Muscle layer of colon (tissue), 2 donors: ENCODE results near the gene DIRAS1.

Experiments
- H3K27ac ChIP-seq: one replicate; pipeline ENCODE4 v1.7.0; 2013; ENCODE audit warnings: low read depth, mild to moderate bottlenecking, low read length, moderate library complexity
- H3K27me3 ChIP-seq, 2 donors: one replicate each; pipeline ENCODE4 v1.7.0; 2013; ENCODE audit warnings: low read length in 2 of 2, mild to moderate bottlenecking in 2 of 2; ENCODE audit not compliant: insufficient read depth in 2 of 2, control insufficient read depth in 1 of 2
- H3K36me3 ChIP-seq: one replicate; pipeline ENCODE4 v1.7.0; 2013; ENCODE audit warnings: mild to moderate bottlenecking, low read length; ENCODE audit not compliant: insufficient read depth
- H3K4me1 ChIP-seq: one replicate; pipeline ENCODE4 v1.7.0; 2013; ENCODE audit warnings: mild to moderate bottlenecking, low read length; ENCODE audit not compliant: insufficient read depth
- H3K4me3 ChIP-seq, 2 donors: one replicate each; pipeline ENCODE4 v1.7.0; 2013; ENCODE audit warnings: low read length in 2 of 2, low read depth in 1 of 2, mild to moderate bottlenecking in 1 of 2, moderate library complexity in 1 of 2
- H3K9ac ChIP-seq: one replicate; pipeline ENCODE4 v1.7.0; 2013; ENCODE audit warnings: low read length
- H3K9me3 ChIP-seq: one replicate; pipeline ENCODE4 v1.7.0; 2013; ENCODE audit warnings: mild to moderate bottlenecking, low read length
- donor health status: abdominal sarcoma.
- donor health status: Adenocarcinoma of cecum.

The DIRAS1 gene

DNA sequence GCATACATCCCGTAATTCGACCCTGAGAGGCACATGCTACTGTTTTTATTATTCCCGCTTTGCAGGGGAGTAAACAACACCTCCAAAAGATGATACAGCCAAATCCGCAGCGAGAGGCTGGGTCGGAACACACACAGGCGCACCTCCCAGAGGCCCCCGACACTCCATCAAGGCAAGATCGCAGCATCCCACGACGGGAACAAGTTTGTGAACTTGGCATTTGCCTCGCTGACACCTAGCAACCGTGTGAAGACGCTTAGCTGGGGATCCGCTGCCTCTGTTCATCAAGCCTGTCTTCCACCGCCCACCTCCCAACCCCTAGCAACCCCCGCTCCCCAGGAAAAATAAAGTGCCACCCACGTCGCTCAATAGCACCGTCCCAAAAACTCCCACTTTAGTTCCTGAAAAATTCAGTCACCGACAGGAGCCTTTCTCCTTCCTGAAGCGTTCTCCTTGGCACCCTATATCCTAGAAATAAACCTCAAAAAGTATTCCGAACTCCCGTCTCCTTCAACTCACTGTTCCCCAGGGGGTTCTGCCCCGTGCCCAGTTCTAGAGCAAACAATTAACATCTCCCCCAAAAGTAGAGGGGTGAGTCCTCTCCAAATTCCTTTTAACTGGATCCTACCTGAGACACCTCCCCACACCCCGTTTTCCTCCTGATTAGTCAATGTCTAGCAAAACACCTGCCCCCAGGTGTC, 20.4 kb downstream of the DIRAS1 start:
- no peak overlapping the region for H3K9ac ChIP-seq
- H3K9me3 ChIP-seq = no peaks in the 10 kb centered on the region
- peaks cover 10% of the 10 kb centered on the region for H3K4me1 ChIP-seq
- no peak overlapping the region for H3K27ac ChIP-seq
- no peaks in the 10 kb centered on the region for H3K36me3 ChIP-seq
- H3K4me3 ChIP-seq = no peak overlapping the region
- no peaks in the 10 kb centered on the region for H3K27me3 ChIP-seq

GRCh38 chr19:2699413-2700140, 21.6 kb downstream of the DIRAS1 start:
- H3K27ac ChIP-seq = no peak overlapping the region
- H3K9ac ChIP-seq = no peak overlapping the region
- H3K27me3 ChIP-seq = no peaks in the 10 kb centered on the region
- H3K9me3 ChIP-seq = no peaks in the 10 kb centered on the region
- H3K4me3 ChIP-seq = no peak overlapping the region
- H3K36me3 ChIP-seq = no peaks in the 10 kb centered on the region
- H3K4me1 ChIP-seq = peaks cover 10% of the 10 kb centered on the region

DNA sequence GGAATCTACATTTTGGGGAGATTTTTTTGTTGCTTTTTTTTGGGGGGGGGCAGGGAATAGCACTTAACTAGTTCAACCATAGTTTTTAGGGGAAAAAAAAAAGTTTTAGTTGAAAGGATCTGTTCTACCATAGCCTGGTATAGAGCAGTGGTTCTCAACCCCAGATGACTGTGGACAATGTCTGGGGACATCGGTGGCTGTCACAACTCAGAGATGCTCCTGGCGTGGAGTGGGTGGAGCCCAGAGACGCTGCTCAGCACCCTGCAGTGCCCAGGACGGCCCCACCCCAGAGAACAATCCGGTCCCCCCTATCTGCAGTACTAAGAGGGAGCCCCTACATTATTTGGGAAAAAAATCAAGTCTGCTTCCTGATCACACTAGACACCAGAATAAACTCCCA, 27.0 kb downstream of the DIRAS1 start:
- H3K27ac ChIP-seq = no peak overlapping the region
- no peak overlapping the region for H3K9ac ChIP-seq
- H3K36me3 ChIP-seq = no peaks in the 10 kb centered on the region
- H3K4me3 ChIP-seq = no peak overlapping the region
- no peaks in the 10 kb centered on the region for H3K4me1 ChIP-seq
- no peaks in the 10 kb centered on the region for H3K27me3 ChIP-seq
- H3K9me3 ChIP-seq = no peaks in the 10 kb centered on the region

DNA sequence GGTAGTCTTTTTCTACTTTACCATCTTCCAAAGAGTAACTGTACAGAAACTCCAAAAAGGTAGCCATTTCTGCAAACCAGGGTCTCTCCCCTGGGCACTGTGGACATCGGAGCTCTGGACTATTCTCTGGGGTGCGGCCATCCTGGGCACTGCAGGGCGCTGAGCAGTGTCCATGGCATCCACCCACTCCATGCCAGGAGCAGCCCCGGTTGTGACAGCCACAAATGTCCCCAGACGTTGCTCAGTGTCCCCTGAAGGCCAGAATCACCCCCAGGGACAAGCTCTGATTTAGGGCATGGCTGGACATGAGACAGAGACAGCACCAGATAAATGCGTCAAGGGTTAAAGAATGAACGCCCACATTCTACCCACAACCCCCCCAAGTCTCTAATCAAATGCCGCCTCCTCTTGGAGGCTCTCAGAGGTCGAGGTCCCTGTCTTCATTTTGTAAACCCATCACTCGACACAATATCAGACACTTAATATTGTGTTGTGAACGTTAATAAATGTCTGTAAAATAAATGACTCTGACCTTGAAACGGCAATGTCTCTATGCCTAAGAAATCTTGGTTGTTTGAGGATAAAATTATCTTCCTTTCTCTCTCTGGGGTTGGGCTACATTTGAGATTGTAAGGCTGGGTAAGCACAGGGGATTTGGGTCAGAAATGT, 27.5 kb downstream of the DIRAS1 start:
- no peaks in the 10 kb centered on the region for H3K4me1 ChIP-seq
- no peak overlapping the region for H3K9ac ChIP-seq
- H3K36me3 ChIP-seq = no peaks in the 10 kb centered on the region
- H3K4me3 ChIP-seq = no peak overlapping the region
- no peaks in the 10 kb centered on the region for H3K9me3 ChIP-seq
- H3K27ac ChIP-seq = no peak overlapping the region
- no peaks in the 10 kb centered on the region for H3K27me3 ChIP-seq

DNA sequence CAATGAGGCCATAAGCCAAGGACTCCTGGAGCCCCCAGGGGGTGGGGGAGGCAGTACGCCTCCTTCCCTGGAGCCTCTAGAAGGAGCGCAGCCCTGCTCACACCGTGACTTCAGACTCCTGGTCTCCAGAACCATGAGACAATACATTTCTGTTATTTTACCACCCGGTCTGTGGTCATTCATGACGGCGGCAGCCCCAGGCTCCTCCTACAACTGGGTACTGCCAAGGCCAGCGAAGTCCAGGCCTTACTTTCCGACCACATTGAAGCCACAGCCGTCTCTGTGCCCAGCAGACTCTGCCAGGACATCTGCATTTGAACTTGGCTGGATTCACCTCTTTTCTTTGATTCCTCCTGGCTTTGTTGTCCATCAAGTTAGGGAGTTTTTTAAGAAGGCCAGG, 29.2 kb downstream of the DIRAS1 start:
- H3K27me3 ChIP-seq = no peaks in the 10 kb centered on the region
- no peak overlapping the region for H3K27ac ChIP-seq
- H3K9ac ChIP-seq = no peak overlapping the region
- no peak overlapping the region for H3K4me3 ChIP-seq
- H3K4me1 ChIP-seq = no peaks in the 10 kb centered on the region
- H3K36me3 ChIP-seq = no peaks in the 10 kb centered on the region
- H3K9me3 ChIP-seq = no peaks in the 10 kb centered on the region

DNA sequence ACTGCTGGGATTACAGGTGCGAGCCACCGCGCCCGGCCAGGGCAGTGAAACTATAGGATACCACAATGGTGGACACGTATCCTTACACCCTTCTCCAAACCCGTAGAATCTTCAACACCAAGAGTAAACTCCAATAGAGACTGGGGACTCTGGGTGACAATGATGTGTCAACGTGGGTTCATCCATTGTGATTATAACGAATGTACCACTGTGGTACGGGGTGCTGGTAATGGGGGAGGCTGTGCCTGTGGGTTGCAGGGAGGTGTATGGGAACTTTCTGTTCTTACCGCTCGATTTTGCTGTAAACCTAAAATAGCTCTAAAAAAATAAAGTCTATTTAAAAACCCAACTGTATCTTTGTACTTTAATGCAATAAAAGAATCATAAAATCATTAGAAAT, 30.3 kb downstream of the DIRAS1 start:
- Histone ChIP-seq H3K36me3 (no peaks in the 10 kb centered on the region), H3K4me3 (no peak overlapping the region), H3K9me3 (no peaks in the 10 kb centered on the region), H3K27ac (no peak overlapping the region), H3K4me1 (no peaks in the 10 kb centered on the region), H3K9ac (no peak overlapping the region), H3K27me3 (no peaks in the 10 kb centered on the region)

DNA sequence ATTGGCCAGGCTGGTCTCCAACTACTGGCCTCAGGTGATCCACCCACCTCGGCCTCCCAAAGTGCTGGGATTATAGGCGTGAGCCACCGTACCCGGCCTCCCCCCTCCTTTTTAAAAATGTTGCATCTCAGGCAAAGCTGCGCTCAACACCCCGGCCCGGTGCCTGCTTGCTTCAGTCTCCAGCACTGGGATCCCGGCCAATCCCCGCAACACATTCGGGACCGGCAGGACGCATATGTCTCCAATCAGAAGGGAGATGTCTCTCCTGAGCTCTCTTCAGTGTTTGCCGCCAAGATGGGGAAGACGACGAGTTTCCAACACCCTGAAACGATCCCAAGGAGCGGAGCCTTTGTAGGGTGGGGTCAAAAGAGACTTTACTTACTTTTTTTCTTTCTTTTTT, 34.8 kb downstream of the DIRAS1 start:
- Histone ChIP-seq H3K4me1 (no peaks in the 10 kb centered on the region), H3K4me3 (no peak overlapping the region), H3K9me3 (no peaks in the 10 kb centered on the region), H3K27me3 (no peaks in the 10 kb centered on the region), H3K27ac (no peak overlapping the region), H3K9ac (no peak overlapping the region), H3K36me3 (no peaks in the 10 kb centered on the region)

DNA sequence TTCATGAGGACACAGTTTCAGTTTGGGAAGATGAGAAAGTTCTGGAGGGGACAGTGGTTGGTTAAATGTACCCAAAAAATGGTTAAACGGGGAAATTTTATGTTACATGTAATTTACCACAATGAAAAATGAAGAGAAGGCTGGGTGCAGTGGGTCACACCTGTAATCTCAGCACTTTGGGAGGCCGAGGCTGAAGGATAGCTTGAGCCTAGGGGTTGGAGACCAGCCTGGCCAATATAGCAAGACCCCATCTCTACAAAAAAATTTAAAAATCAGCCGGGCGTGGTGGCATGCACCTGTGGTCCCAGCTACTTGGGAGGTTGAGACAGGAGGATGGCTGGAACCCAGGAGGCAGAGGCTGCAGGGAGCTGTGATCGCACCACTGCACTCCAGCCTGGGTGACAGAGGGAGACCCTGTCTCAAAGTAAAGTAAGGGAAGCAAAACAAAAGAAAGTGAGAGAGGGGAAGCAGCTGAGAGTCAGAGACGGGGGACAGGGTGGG, 35.9 kb downstream of the DIRAS1 start:
- Histone ChIP-seq H3K9ac (no peak overlapping the region), H3K36me3 (no peaks in the 10 kb centered on the region), H3K27ac (no peak overlapping the region), H3K27me3 (no peaks in the 10 kb centered on the region), H3K4me1 (no peaks in the 10 kb centered on the region), H3K4me3 (no peak overlapping the region), H3K9me3 (no peaks in the 10 kb centered on the region)

GRCh38 chr19:2683430-2684003, 37.7 kb downstream of the DIRAS1 start:
- H3K27ac ChIP-seq = no peak overlapping the region
- no peak overlapping the region for H3K9ac ChIP-seq
- H3K27me3 ChIP-seq = no peaks in the 10 kb centered on the region
- H3K4me1 ChIP-seq = no peaks in the 10 kb centered on the region
- no peaks in the 10 kb centered on the region for H3K36me3 ChIP-seq
- no peak overlapping the region for H3K4me3 ChIP-seq
- H3K9me3 ChIP-seq = no peaks in the 10 kb centered on the region

DNA sequence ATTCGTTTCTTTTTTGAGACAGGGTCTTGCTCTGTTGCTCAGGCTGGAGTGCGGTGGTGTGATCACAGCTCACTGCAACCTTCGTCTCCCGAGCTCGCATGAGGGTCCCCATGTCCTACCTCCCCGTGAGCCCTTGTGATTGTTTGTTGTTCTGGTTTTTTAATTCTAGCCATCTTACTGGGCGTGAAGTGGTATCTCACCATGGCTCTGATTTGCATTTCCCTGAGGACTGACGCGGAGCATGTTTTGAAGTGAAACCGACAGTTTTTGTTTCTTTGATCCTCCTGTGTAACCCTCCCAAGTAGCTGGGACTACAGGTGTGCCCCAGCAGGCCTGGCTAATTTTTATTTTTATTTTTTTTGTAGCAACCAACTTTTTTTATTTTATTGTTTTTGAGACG, 40.4 kb downstream of the DIRAS1 start:
- Histone ChIP-seq H3K27ac (no peak overlapping the region), H3K36me3 (no peaks in the 10 kb centered on the region), H3K9ac (no peak overlapping the region), H3K4me1 (no peaks in the 10 kb centered on the region), H3K4me3 (no peak overlapping the region), H3K9me3 (no peaks in the 10 kb centered on the region), H3K27me3 (no peaks in the 10 kb centered on the region)

- Histone ChIP-seq H3K4me3 (no peak overlapping the region), H3K9me3 (no peaks in the 10 kb centered on the region), H3K36me3 (no peaks in the 10 kb centered on the region), H3K27ac (no peak overlapping the region), H3K27me3 (no peaks in the 10 kb centered on the region), H3K4me1 (peaks cover 9% of the 10 kb centered on the region), H3K9ac (no peak overlapping the region)
Observed at GRCh38 chr19:2679439-2679838, 41.7 kb downstream of the DIRAS1 start.
